ENCODE data around the gene PHF19. TPM values are rescaled to one million over a fixed set of nuclear protein-coding genes. Genes with fewer than 3 reads are reported as not detected.

The PHF19 gene
- polyA plus RNA-seq, 2 of the 4 experiments (the other 2 are of a cell fraction): 50.7 to 102 TPM

- TF ChIP-seq PBX3 (IDR thresholded peaks at IDR 0.05) (no peak), ATOH8 (CRISPR knock-in tag; IDR thresholded peaks at IDR 0.05; ENCODE audit: low read depth) (no peak), MAFK (IDR thresholded peaks at IDR 0.05; ENCODE audit: partially characterized antibody) (no peak)
These were observed 39.1 kb downstream of the PHF19 start (continued) for GRCh38 chr9:120837921-120838320.

DNA sequence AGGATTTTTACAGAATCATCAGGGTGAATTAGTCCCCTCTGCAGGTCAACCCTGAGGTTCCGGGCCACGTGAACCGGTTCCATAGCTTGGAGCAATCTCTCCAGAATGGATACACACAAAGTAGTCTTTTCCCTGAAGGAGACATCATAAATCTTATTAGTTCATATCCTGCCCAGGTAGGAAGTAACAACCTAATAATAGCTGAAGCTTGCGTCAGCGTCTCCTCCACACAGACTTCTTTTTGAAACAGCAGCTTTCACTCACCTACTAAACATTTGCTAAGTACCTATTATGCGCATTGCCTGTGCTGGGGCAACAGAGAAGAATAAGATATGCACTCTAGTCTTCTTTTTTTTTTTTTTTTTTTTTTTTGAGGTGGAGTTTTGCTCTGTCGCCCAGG lies 43.7 kb downstream of the PHF19 start:
- WGBS (ENCODE audit: missing lambda C conversion rate): 96% methylated on average over 7 of the region's 7 CpGs

DNA sequence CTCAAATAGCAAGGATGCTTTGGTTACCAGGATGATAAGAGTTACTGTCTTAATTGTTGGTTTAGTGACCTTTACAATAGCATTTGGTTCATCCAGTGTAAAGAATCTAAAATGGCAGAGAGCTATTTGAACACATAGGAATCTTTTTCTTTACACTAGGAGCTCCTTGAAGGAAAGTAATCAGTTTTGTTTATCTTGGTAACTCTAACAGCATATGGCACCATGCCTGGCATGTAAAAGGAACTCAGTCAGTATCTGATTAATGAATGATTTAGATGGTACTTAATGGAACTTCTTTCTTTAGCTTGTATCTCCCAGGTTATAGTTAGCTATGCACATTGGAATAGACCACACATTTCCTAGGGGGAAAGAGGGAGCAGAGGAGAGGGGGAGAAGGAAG lies 44.2 kb downstream of the PHF19 start:
- FAIRE-seq (no peak), ATAC-seq (no peak), DNase-seq (ENCODE audit: low read depth in 1 of 2, low spot score in 1 of 2) (no peak)
- no peak overlapping the region for H3K4me2 ChIP-seq
- no peaks in the 10 kb centered on the region for H3K9me3 ChIP-seq
- ChIA-PET CTCF (interaction anchor here (1.0 to 1.6 kb wide), 5 partner anchors 12 to 220 kb away, joined by 3 to 5 read pairs (median 4); no protein-coding TSS in a partner anchor), POLR2A (interaction anchor here (0.5 to 1.2 kb wide), 2 partner anchors 27 to 40 kb away, joined by 3 to 4 read pairs; partner anchors contain the start of gene FBXW2)
- H3K4me3 ChIP-seq: no peak overlapping the region
- no peaks in the 10 kb centered on the region for H3K4me1 ChIP-seq
- no peak overlapping the region for H3K27ac ChIP-seq
- TF ChIP-seq JUN (IDR thresholded peaks at IDR 0.05): no peak

More for the DNA sequence above, 43.7 kb downstream of the PHF19 start:
- H3K4me2 ChIP-seq: no peak overlapping the region
- DNase-seq (ENCODE audit: low read depth in 1 of 2, low spot score in 1 of 2): no peak
- no peak for TF ChIP-seq RFX5 (IDR thresholded peaks at IDR 0.05)
- no peak for TF ChIP-seq RCOR1 (IDR thresholded peaks at IDR 0.05; ENCODE audit: low read depth, low read length)
- no peak for TF ChIP-seq CBX2 (IDR thresholded peaks at IDR 0.05; ENCODE audit: borderline replicate concordance, low read depth)
- no peaks in the 10 kb centered on the region for H3K9me3 ChIP-seq
- H3K27ac ChIP-seq: no peak overlapping the region
- CTCF ChIA-PET: interaction anchor here (1.0 to 1.4 kb wide), 3 partner anchors 12 to 221 kb away, joined by 3 to 4 read pairs (median 4); no protein-coding TSS in a partner anchor
- no peak overlapping the region for H3K4me3 ChIP-seq
- POLR2A ChIA-PET: interaction anchor here (1.2 kb wide), 1 partner anchor 40 kb away, joined by 4 read pairs; the partner anchor contains the start of gene FBXW2
- no peak for FAIRE-seq
- no peaks in the 10 kb centered on the region for H3K4me1 ChIP-seq
- no peak for ATAC-seq

GRCh38 chr9:120830865-120831264 lies 46.1 kb downstream of the PHF19 start:
- no peak for FAIRE-seq
- Histone ChIP-seq H3K4me3 (no peak overlapping the region), H3K4me2 (no peak overlapping the region), H3K4me1 (no peaks in the 10 kb centered on the region), H3K27ac (no peak overlapping the region), H3K9me3 (no peaks in the 10 kb centered on the region; the same call in 2 of the 3 replicates)
- ChIA-PET CTCF (interaction anchor here (0.7 to 1.4 kb wide), 3 partner anchors 34 to 106 kb away, joined by 3 to 6 read pairs (median 3); no protein-coding TSS in a partner anchor), POLR2A (no interaction called here)
- no peak for DNase-seq (ENCODE audit: low read depth in 1 of 2, low spot score in 1 of 2)
- ATAC-seq: no peak
- TF ChIP-seq EP300 (IDR thresholded peaks at IDR 0.05): no peak
- no peak for TF ChIP-seq ZSCAN20 (CRISPR knock-in tag; IDR thresholded peaks at IDR 0.05)
- TF ChIP-seq FOXS1 (CRISPR knock-in tag; IDR thresholded peaks at IDR 0.05): no peak
- no peak for TF ChIP-seq RCOR1 (IDR thresholded peaks at IDR 0.05; ENCODE audit: low read depth, low read length)
- 74% methylated on average over 3 of the region's 3 CpGs for WGBS (ENCODE audit: missing lambda C conversion rate)

DNA sequence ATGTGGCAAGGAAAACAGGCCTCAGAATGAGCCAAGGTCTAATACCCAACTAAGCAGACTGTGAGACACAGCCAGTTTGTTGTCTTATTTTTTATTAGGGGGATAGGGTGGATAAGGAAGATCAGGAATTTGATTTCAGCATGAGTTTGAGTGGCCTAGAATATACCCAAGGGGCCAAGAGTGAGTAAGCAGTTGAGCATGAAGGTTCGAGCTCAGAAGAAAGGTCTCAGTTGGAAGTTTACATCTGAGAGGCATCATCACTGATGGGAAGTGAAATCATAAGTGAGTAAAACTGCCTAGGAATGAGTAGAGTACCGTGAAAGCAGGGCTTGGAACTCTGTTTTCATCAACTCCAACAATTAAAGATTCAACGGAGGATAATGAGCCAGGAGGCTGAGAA lies 46.8 kb downstream of the PHF19 start:
- CTCF ChIA-PET: interaction anchor here (1.4 kb wide), 1 partner anchor 74 kb away, joined by 3 read pairs; no protein-coding TSS in a partner anchor
- POLR2A ChIA-PET: no interaction called here

GRCh38 chr9:120829650-120830049 lies 47.3 kb downstream of the PHF19 start:
- 85% methylated on average over 1 of the region's 1 CpG for WGBS (ENCODE audit: missing lambda C conversion rate)
- ATAC-seq (no peak), DNase-seq (ENCODE audit: low read depth in 1 of 2, low spot score in 1 of 2) (no peak), FAIRE-seq (no peak)
- ChIA-PET POLR2A (no interaction called here), CTCF (interaction anchor here (0.9 to 1.4 kb wide), 2 partner anchors 18 to 74 kb away, joined by 3 read pairs; no protein-coding TSS in a partner anchor)
- no peak overlapping the region for H3K27ac ChIP-seq
- H3K4me2 ChIP-seq: no peak overlapping the region
- no peak overlapping the region for H3K4me3 ChIP-seq
- H3K4me1 ChIP-seq: no peaks in the 10 kb centered on the region
- peaks cover 4% of the 10 kb centered on the region; the same call in 1 of the 3 replicates for H3K9me3 ChIP-seq
- TF ChIP-seq EP300 (IDR thresholded peaks at IDR 0.05) (no peak), HMGXB4 (CRISPR knock-in tag; IDR thresholded peaks at IDR 0.05; ENCODE audit: borderline replicate concordance) (no peak), POLR2A (IDR thresholded peaks at IDR 0.05; ENCODE audit: low read length) (no peak), JUN (IDR thresholded peaks at IDR 0.05) (no peak), PHF8 (IDR thresholded peaks at IDR 0.05; ENCODE audit: borderline replicate concordance, low read depth) (no peak), RNF2 (IDR thresholded peaks at IDR 0.05; ENCODE audit: borderline replicate concordance, low read depth) (no peak), FOSL2 (IDR thresholded peaks at IDR 0.05) (no peak), FOSL2 (CRISPR knock-in tag; IDR thresholded peaks at IDR 0.05) (no peak), SMC3 (IDR thresholded peaks at IDR 0.05) (no peak), BHLHE40 (IDR thresholded peaks at IDR 0.05; ENCODE audit: low read depth, low read length) (no peak)

More for the DNA sequence above, 46.8 kb downstream of the PHF19 start:
- H3K4me2 ChIP-seq: no peak overlapping the region
- peaks cover 4% of the 10 kb centered on the region; the same call in 1 of the 3 replicates for H3K9me3 ChIP-seq
- no peak overlapping the region for H3K27ac ChIP-seq
- H3K4me3 ChIP-seq: no peak overlapping the region
- TF ChIP-seq CHD4 (IDR thresholded peaks at IDR 0.05; ENCODE audit: borderline replicate concordance) (no peak), JUN (IDR thresholded peaks at IDR 0.05) (no peak), JUNB (IDR thresholded peaks at IDR 0.05) (no peak), EHMT2 (IDR thresholded peaks at IDR 0.05; ENCODE audit: low read depth) (no peak)
- WGBS (ENCODE audit: missing lambda C conversion rate): 86% methylated on average over 3 of the region's 3 CpGs
- H3K4me1 ChIP-seq: no peaks in the 10 kb centered on the region
- no peak for FAIRE-seq
- DNase-seq (ENCODE audit: low read depth in 1 of 2, low spot score in 1 of 2): no peak
- ATAC-seq: no peak
